Skeletal muscle satellite cell (primary cell): Measurements from ENCODE around the gene LEFTY2.
"Not testable (repeated sequence)": the region's sequence is repeated elsewhere in the genome, so short reads cannot be mapped to it uniquely, and the experiment has no call there.

ENCODE experiments used
- H3K27me3 ChIP-seq: 2 replicates; pipeline ENCODE4 v1.7.0; 2013; ENCODE audit warnings: low read length; ENCODE audit not compliant: control insufficient read depth, insufficient read depth
- H3K36me3 ChIP-seq: 2 replicates; pipeline ENCODE4 v1.7.0; 2013; ENCODE audit warnings: mild to moderate bottlenecking, control low read depth, low read length; ENCODE audit not compliant: insufficient read depth
- H3K4me1 ChIP-seq: 2 replicates; pipeline ENCODE4 v1.7.0; 2013; ENCODE audit warnings: low read length; ENCODE audit not compliant: control insufficient read depth, insufficient read depth
- H3K4me2 ChIP-seq: 2 replicates; pipeline ENCODE4 v1.7.0; 2013; ENCODE audit warnings: mild to moderate bottlenecking, low read length
- H3K4me3 ChIP-seq: 2 replicates; pipeline ENCODE4 v1.7.0; 2013; ENCODE audit warnings: low read length
- H3K9ac ChIP-seq: 2 replicates; pipeline ENCODE4 v1.7.0; 2013; ENCODE audit warnings: mild to moderate bottlenecking, low read depth, low read length, moderate library complexity
- H3K9me3 ChIP-seq: replicated peaks from 2 replicates; pipeline ENCODE4 v1.7.0; 2013; ENCODE audit warnings: mild to moderate bottlenecking, control low read depth, low read length

LEFTY2 gene

DNA sequence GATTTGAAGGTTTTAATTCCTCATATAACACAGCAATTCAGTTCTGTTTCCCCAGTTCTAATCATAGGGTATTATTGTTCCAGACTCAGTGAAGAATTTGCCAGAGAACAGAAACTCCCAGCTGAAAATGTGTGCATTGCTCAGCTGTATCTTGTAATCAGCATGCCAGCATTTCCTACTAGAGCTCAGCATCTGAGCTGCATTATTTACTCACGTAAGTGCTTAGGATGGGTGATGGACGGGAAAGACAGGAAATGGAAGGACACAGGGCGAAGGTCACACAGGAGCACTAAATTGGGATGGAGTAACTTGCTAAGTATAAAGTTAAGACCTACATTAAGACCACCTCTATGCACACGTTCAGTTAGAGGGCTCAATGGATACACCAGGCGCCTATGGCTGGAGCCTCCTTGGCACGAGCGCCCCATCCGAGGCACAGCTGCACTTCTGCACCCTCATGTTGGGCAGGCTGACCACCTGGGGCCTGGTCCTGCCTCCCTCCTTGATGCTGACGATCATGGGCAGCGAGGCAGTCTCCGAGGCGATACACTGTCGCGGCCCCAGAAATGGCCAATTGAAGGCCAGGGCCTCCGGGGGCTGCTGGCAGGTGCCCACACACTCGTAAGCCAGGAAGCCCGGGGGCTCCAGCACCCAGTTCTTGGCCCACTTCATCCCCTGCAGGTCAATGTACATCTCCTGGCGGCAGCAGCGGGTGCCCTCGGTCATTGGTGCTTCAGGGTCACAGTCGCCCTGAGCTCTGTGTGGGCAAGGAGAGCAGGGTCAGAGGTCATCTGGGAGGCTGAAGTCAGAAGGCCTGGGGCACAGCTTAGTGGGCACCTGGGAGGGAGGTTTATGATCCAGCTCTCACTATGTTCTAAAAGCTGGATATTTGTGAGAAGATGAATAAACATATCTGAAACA lies 3.7 kb downstream of the LEFTY2 start:
- H3K9me3 ChIP-seq, result no peaks in the 10 kb centered on the region
- H3K4me1 ChIP-seq, result peaks cover 11% of the 10 kb centered on the region
- no peak overlapping the region for H3K4me2 ChIP-seq
- H3K4me3 ChIP-seq, result no peak overlapping the region
- H3K36me3 ChIP-seq, result no peaks in the 10 kb centered on the region
- no peak overlapping the region for H3K9ac ChIP-seq
- H3K27me3 ChIP-seq, result no peaks in the 10 kb centered on the region

DNA sequence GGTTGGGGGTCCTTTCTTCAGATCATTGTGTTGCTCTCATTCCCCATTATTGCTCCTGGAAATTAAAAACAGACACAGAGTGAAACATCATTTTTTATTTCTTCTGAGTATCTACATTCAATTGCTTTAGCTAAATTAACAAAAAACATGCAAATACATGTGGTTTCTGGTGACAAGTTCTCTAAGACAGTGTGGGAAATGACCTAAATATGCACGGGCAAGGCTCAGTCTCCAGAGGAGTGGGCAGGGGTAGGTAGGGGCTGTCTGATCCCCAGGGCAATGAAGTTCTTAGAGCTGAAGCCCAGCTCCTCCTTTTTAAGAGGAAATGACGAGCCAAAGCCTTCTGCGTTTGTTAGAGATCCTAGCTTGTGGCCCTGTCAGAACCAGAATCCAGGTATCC lies 4.5 kb downstream of the LEFTY2 start:
- Histone ChIP-seq H3K27me3 (no peaks in the 10 kb centered on the region), H3K36me3 (no peaks in the 10 kb centered on the region), H3K4me3 (no peak overlapping the region)

DNA sequence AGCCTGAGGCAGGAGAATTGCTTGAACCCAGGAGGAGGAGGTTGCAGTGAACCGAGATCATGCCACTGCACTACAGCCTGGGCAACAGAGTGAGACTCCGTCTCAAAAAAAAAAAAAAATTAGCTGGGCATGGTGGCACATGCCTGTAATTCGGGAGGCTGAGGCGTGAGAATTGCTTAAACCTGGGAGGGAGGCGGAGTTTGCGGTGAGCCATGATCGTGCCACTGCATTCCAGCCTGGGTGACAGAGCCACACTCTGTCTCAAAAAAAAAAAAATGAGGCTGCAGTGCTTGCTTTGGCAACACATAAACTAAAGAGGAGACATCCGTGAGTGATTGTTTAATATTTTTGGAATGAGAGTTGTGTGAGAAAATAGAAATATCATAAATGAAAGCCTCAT lies 4.9 kb downstream of the LEFTY2 start:
- not testable (repeated sequence) for H3K36me3 ChIP-seq, H3K27me3 ChIP-seq, H3K9me3 ChIP-seq, H3K4me3 ChIP-seq, H3K4me2 ChIP-seq, H3K9ac ChIP-seq
- H3K4me1 ChIP-seq, result peaks cover 10% of the 10 kb centered on the region

More for the DNA sequence above, 4.5 kb downstream of the LEFTY2 start:
- Histone ChIP-seq H3K4me2 (no peak overlapping the region), H3K4me1 (peaks cover 11% of the 10 kb centered on the region), H3K9ac (no peak overlapping the region), H3K9me3 (no peaks in the 10 kb centered on the region)

DNA sequence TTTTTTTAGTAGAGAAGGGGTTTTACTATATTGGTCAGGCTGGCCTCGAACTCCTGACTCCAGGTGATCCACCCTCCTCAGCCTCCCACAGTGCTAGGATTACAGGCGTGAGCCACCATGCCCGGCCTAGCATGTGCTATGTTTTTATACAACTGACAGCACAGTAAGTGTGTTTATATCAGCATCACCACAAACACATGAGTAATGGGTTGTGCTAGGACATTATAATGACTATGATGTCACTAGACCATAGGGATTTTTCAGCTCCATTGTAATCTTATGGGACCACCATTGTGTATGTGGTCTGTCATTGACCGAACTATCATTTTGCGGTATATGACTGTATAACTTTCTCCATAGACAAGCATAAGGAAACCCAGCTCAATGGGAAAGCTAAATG lies 6.3 kb downstream of the LEFTY2 start:
- H3K9ac ChIP-seq, result no peak overlapping the region
- H3K36me3 ChIP-seq, result no peaks in the 10 kb centered on the region
- H3K9me3 ChIP-seq, result no peaks in the 10 kb centered on the region
- no peak overlapping the region for H3K4me2 ChIP-seq
- H3K27me3 ChIP-seq, result no peaks in the 10 kb centered on the region
- no peak overlapping the region for H3K4me3 ChIP-seq
- H3K4me1 ChIP-seq, result peaks cover 3% of the 10 kb centered on the region

DNA sequence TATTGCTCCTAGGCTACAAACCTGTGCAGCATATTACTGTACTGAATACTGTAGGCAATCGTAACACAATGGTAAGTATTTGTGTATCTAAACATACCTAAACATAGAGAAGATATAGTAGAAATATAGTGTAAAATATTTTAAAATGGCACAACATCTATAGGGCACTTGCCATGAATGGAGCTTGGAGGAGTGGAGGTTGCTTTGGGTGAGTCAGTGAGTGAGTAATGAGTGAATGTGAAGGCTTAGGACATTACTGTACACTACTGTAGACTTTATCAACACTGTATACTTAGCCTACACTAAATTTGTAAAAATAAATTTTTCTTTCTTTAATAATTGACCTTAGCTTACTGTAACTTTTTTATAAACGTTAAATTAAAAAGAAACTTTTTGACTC lies 7.9 kb downstream of the LEFTY2 start:
- no peaks in the 10 kb centered on the region for H3K36me3 ChIP-seq
- no peaks in the 10 kb centered on the region for H3K27me3 ChIP-seq
- no peak overlapping the region for H3K4me2 ChIP-seq
- H3K9me3 ChIP-seq, result no peaks in the 10 kb centered on the region
- H3K4me1 ChIP-seq, result peaks cover 3% of the 10 kb centered on the region
- no peak overlapping the region for H3K4me3 ChIP-seq
- no peak overlapping the region for H3K9ac ChIP-seq

DNA sequence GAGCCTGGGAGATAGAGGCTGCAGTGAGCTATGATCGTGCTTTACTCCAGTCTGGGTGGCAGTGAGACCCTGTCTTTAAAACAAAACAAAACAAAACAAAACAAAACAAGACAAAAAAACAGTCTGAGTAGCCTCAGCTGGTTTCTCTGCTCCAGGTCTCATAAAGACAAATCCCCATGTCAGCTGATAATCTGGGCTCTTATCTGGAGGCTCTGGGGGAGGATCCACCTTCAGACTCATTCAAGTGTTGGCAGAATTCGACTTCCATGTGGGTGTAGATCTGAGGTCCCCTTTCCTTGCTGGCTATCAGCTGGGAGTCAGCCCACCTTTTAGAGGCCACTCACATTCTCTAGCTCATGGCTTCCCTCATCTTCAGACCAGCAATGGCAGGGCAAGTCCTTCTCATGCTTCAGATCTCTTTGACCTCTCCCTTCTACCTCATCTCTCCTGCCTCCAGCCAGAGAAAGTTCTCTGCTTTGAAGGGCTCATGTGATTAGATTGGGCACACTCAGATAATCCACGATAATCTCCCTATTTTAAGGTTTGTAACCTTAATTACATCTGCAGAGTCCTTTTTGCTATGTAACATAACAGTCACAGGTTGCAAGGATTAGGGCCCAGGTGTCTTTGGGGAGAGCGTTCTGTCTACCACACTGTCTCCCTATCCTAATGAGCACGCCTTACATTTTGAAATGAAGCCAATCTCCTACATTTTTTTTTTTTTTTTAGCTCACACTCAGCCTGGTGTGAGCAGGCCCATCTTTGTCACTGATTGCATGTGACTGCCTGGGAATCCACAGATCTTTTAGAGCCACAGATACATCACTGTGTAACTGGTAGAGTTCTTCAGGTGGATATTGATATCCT lies 9.5 kb downstream of the LEFTY2 start:
- H3K4me1 ChIP-seq, result peaks cover 8% of the 10 kb centered on the region
- no peak overlapping the region for H3K9ac ChIP-seq
- no peaks in the 10 kb centered on the region for H3K36me3 ChIP-seq

DNA sequence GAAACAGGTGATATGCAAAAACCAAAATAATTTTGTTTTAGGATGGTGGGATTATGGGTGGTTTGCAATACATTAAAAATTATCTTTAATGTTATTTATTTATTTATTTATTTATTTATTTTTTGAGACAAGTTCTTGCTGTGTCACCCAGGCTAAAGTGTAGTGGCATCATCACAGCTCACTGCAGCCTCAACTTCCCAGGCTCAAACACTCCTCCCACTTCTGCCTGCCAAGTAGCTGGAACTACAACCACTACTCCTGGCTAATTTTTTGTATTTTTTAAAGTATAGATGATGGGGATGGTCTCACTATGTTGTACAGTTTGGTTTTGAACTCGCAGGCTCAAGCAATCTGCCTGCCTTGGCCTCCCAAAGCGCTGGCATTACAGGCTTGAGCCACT lies 10.5 kb downstream of the LEFTY2 start:
- H3K9ac ChIP-seq, result no peak overlapping the region
- no peak overlapping the region for H3K4me2 ChIP-seq
- peaks cover 10% of the 10 kb centered on the region for H3K4me1 ChIP-seq
- H3K9me3 ChIP-seq, result no peaks in the 10 kb centered on the region
- H3K4me3 ChIP-seq, result no peak overlapping the region
- H3K36me3 ChIP-seq, result no peaks in the 10 kb centered on the region
- no peaks in the 10 kb centered on the region for H3K27me3 ChIP-seq

More for the DNA sequence above, 9.5 kb downstream of the LEFTY2 start:
- no peak overlapping the region for H3K4me2 ChIP-seq
- H3K27me3 ChIP-seq, result no peaks in the 10 kb centered on the region
- H3K4me3 ChIP-seq, result no peak overlapping the region
- H3K9me3 ChIP-seq, result no peaks in the 10 kb centered on the region

DNA sequence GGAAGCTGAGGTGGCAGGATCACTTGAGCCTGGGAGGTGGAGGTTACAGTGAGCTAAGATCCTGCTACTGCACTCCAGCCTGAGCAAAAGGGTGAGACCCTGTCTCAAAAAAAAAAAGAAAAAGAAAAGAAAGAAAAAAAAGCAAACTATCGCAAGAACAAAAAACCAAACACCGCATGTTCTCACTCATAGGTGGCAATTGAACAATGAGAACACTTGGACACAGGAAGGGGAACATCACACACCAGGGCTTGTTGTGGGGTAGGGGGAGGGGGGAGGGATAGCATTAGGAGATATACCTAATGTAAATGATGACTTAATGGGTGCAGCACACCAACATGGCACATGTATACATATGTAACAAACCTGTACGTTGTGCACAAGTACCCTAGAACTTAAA lies 11.6 kb downstream of the LEFTY2 start:
- H3K4me2 ChIP-seq, H3K27me3 ChIP-seq, H3K9ac ChIP-seq, H3K4me3 ChIP-seq, H3K9me3 ChIP-seq, H3K36me3 ChIP-seq: not testable (repeated sequence)
- H3K4me1 ChIP-seq, result peaks cover 15% of the 10 kb centered on the region

DNA sequence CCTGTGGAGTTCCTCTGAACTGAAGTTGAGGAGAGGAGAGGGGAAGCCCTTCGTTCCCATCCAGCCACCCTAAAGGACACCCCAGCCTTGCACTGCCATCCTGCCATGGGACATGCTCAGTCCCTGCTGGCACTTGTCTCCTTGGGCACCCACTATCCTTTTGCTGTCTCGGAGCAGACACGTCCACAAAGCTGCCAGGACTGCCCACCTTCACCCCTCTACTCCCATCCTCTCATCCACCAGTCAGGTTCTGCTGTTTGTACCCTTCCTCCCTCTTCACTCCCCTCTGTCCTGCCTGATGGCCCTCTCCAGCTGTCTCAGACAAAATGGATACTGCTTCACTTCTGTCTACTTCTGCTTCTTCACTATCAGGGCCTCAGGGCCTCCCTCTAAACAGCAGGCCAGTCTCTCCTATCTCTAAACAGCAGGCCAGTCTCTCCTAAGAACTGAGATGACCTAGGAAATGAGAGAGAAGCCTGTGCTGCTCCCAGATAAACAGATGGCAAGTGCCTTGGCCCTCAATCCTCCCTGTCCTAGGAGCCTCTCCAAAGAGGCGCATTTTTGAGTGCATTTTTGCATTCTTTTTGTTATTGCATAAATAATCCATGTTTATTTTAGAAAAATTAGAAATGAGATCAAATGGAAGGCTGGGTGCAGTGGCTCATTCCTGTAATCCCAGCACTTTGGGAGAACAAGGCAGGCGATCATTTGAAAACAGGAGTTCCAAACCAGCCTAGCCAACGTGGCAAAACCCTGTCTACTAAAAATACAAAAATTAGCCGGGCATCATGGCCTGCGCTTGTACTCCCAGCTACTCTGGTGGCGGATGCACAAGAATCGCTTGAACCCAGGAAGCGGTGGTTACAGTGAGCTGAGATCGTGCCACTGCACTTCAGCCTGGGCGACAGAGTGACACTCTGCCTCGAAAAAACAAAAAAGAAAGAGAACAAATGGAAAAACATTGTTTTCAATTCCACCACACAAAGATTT lies 12.5 kb downstream of the LEFTY2 start:
- no peaks in the 10 kb centered on the region for H3K27me3 ChIP-seq
- peaks cover 15% of the 10 kb centered on the region for H3K4me1 ChIP-seq
- H3K4me3 ChIP-seq, result no peak overlapping the region
- no peak overlapping the region for H3K4me2 ChIP-seq
- no peaks in the 10 kb centered on the region for H3K9me3 ChIP-seq
- no peak overlapping the region for H3K9ac ChIP-seq
- no peaks in the 10 kb centered on the region for H3K36me3 ChIP-seq

DNA sequence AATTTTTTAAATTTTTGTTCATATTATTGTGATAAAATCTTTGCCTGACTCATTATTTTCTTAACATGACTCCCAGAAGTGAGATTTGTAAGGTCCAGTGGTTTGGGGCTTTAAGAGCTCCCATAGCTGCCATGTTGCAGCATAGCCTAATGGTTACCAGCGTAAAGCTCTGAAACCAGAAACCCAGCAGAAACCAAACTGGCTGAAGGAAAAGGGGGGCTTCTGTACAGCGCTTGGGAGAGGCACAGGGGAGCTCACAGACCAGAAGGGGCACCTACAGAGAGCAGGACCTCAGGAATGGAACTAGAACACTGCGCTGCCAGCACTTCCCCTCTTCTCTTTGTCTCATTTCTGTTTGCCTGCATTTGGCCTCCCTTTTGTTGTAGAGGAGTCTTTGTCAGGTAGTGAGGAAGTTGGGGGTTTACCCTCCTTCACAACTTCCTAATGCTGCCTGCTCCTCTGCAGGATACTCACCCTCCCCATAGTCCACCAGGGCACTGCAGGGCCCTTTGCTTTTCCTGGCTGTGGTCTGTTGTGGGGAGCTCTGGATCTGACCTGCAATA lies 14.4 kb downstream of the LEFTY2 start:
- H3K4me1 ChIP-seq, result peaks cover 27% of the 10 kb centered on the region
- H3K27me3 ChIP-seq, result no peaks in the 10 kb centered on the region
- peaks cover 12% of the 10 kb centered on the region for H3K36me3 ChIP-seq
- no peak overlapping the region for H3K4me2 ChIP-seq
- H3K9me3 ChIP-seq, result no peaks in the 10 kb centered on the region
- no peak overlapping the region for H3K4me3 ChIP-seq
- no peak overlapping the region for H3K9ac ChIP-seq
